ENCODE measurements around the gene SEC24C.

SEC24C gene

GRCh38 chr10:73814896-73815718 is 70.9 kb downstream of the SEC24C start:
- DNase-seq: no peak

- DNase-seq: no peak
These were observed 71.5 kb downstream of the SEC24C start for GRCh38 chr10:73815719-73816030.

- no peak for DNase-seq
These were observed 73.0 kb downstream of the SEC24C start for GRCh38 chr10:73816917-73817729.

- no peak for DNase-seq
These were observed 73.7 kb downstream of the SEC24C start for GRCh38 chr10:73817826-73818225.

DNA sequence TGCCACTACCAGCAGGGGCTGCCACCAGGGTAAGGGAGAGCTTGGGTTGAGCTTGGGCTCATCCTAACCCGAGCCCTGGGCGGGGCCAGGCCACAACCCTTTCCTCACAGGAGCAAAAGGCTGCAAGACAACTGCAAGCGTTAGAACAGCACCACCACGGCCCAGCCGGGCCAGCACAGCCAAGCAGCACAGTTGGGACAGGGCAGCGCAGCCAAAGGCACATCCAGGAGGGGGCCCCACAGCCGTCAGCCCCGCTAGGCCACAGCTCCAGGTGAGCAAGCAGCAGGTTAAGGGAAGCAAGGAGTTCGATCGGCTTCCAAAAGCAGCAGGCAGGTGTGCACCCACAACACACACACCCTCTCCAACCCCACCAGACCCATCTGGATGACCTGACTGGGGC is 74.2 kb downstream of the SEC24C start:
- DNase-seq: no peak

- DNase-seq: no peak
These were observed 74.9 kb downstream of the SEC24C start for GRCh38 chr10:73819081-73819480.

DNA sequence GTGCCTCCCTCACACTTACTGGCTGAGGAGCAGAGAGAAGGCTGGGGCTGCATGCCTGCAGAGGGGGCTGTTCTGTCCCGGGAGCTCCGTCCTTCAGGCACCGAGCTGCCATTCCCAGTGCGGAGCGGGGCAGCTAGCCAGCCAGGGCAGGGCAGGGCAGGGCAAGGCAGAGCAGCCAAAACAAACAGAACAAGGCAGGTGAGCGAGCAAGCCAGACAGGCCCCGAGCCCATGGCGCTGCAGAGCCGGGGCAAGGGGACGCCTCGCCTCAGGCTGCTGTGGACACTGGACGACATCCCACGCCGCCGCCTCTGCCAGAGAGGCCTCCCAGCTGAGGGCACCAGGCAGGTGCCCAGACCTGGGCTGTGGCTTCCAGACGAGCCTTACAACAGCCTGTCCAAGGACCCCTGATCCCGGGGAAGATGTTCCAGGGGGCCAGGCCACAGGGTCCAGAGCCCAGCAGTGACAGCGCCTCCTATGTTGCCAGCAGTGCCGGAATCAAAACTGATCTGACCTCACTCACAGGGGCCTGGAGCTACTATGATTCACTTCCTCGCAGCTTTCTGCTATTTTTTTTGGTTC is 75.4 kb downstream of the SEC24C start:
- DNase-seq: no peak

Data from NCI-H774 (cell line).